Endothelial cell of umbilical vein (primary cell): ENCODE measurements around the gene AVPR2. TPM values are rescaled to one million over a fixed set of nuclear protein-coding genes. Genes with fewer than 3 reads are reported as not detected.

Source experiments
- BruUV-seq: library from RNA; stranded (reverse); fragments of 400-500 nt; replicated peaks from 2 replicates; lab custom pipeline; 2021; lab: Mats Ljungman, UMichigan
- CTCF ChIA-PET: fragments of 300-600, 350-600 bp; sonication (Branson Sonifier 250); formaldehyde crosslinking; loops from one replicate; lab custom pipeline; 2021; ENCODE audit warnings: antibody characterized with exemption, inconsistent platforms; lab: Charles Lee
- POLR2A ChIA-PET: fragments of 300-600, 350-600 bp; sonication (Branson Sonifier 250); formaldehyde crosslinking; loops from one replicate; lab custom pipeline; 2021; ENCODE audit warnings: antibody characterized with exemption, inconsistent platforms; lab: Charles Lee
- DNase-seq: peaks from one replicate; pipeline ENCODE4 v3.0.0-alpha.2; 2011; ENCODE audit warnings: low read depth, low spot score
- FAIRE-seq: peaks from 2 replicates; lab custom pipeline; 2011; peaks lifted over from hg19 to GRCh38; lab: Jason Lieb, UNC
- H2AFZ ChIP-seq: 2 replicates; pipeline ENCODE4 v1.6.0; 2012; ENCODE audit warnings: low read depth, low read length, control low read depth, inconsistent platforms
- H3K27ac ChIP-seq: 2 replicates; pipeline ENCODE4 v1.5.1; 2011; ENCODE audit warnings: low read depth, mild to moderate bottlenecking, control low read depth, low read length, moderate library complexity; ENCODE audit not compliant: insufficient read depth
- H3K27me3 ChIP-seq, 2 experiments: 2 replicates each; pipeline versions ENCODE4 v1.6.0 to v1.6.1; 2011; ENCODE audit warnings: low read length in 2 of 2, mixed read lengths in 1 of 2; ENCODE audit not compliant: control insufficient read depth in 2 of 2, insufficient read depth in 2 of 2
- H3K36me3 ChIP-seq, 2 experiments: 2 replicates in 1 of 2; 3 replicates in 1 of 2; pipeline ENCODE4 v1.5.1; 2011; ENCODE audit warnings: low read length in 2 of 2, mild to moderate bottlenecking in 1 of 2, moderate library complexity in 1 of 2; ENCODE audit not compliant: control insufficient read depth in 2 of 2, insufficient read depth in 2 of 2; ENCODE audit errors: extremely low read depth in 1 of 2
- H3K4me1 ChIP-seq: 3 replicates; pipeline ENCODE4 v1.5.1; 2011; ENCODE audit warnings: mild to moderate bottlenecking, low read length; ENCODE audit not compliant: control insufficient read depth, insufficient read depth; ENCODE audit errors: extremely low read depth
- H3K4me2 ChIP-seq: 2 replicates; pipeline ENCODE4 v1.6.1; 2011; ENCODE audit warnings: low read length, control low read depth, mixed read lengths; ENCODE audit not compliant: insufficient read depth
- H3K4me3 ChIP-seq, 3 experiments: fragments of 200-600 bp in 1 of 3; sonication (generic), shearing (Covaris generic) in 1 of 3; replicated peaks in 1 of 3; 2 replicates each; pipeline ENCODE4 v1.5.1; 2011 to 2016; ENCODE audit warnings: control low read depth in 3 of 3, low read length in 3 of 3, mild to moderate bottlenecking in 2 of 3, inconsistent platforms in 1 of 3, low read depth in 1 of 3, moderate library complexity in 1 of 3; ENCODE audit not compliant: insufficient read depth in 1 of 3
- H3K79me2 ChIP-seq: 2 replicates; pipeline ENCODE4 v1.6.0; 2012; ENCODE audit warnings: low read length, inconsistent platforms; ENCODE audit not compliant: control insufficient read depth, insufficient read depth
- H3K9ac ChIP-seq: replicated peaks from 2 replicates; pipeline ENCODE3; 2011; ENCODE audit warnings: low read length, control low read depth; ENCODE audit not compliant: insufficient read depth; ENCODE audit errors: extremely low read depth
- H3K9me1 ChIP-seq: replicated peaks from 3 replicates; pipeline ENCODE4 v1.6.0; 2011; ENCODE audit warnings: mild to moderate bottlenecking, low read length; ENCODE audit not compliant: control insufficient read depth, insufficient read depth; ENCODE audit errors: extremely low read depth
- H3K9me3 ChIP-seq: replicated peaks from 2 replicates; pipeline ENCODE4 v1.5.1; 2012; ENCODE audit warnings: low read length, inconsistent platforms; ENCODE audit not compliant: control insufficient read depth, insufficient read depth
- H4K20me1 ChIP-seq: replicated peaks from 2 replicates; pipeline ENCODE3; 2011; ENCODE audit warnings: mild to moderate bottlenecking, low read length; ENCODE audit not compliant: control insufficient read depth, insufficient read depth; ENCODE audit errors: extremely low read depth
- FOS ChIP-seq: IDR thresholded peaks from 2 replicates; pipeline ENCODE4 v1.6.1; 2011; ENCODE audit warnings: mild to moderate bottlenecking, low read length, moderate library complexity, borderline replicate concordance; ENCODE audit not compliant: insufficient read depth
- JUN ChIP-seq: IDR thresholded peaks from 2 replicates; pipeline ENCODE4 v1.6.1; 2011; ENCODE audit warnings: borderline replicate concordance, low read depth; ENCODE audit not compliant: insufficient read length, insufficient read depth
- MAX ChIP-seq: IDR thresholded peaks from 2 replicates; pipeline ENCODE4 v1.6.1; 2011; ENCODE audit not compliant: insufficient read depth, insufficient read length
- MYC ChIP-seq: IDR thresholded peaks from one replicate; pipeline ENCODE4 v1.6.1; 2011; ENCODE audit warnings: mild to moderate bottlenecking, low read depth, low read length
- POLR2A ChIP-seq: IDR thresholded peaks from 2 replicates; pipeline ENCODE4 v1.6.1; 2012; ENCODE audit warnings: low read depth, mild to moderate bottlenecking, control low read depth, low read length
- POLR2AphosphoS5 ChIP-seq: IDR thresholded peaks from 2 replicates; pipeline ENCODE4 v1.6.1; 2012; ENCODE audit warnings: low read depth, mild to moderate bottlenecking, control low read depth, low read length, moderate library complexity; ENCODE audit not compliant: insufficient read depth
- dilution Hi-C: fragments of 300-500 bp; cut with MboI; formaldehyde crosslinking; loops from one replicate; pipeline ENCODE4 v1.15.0; 2019; ENCODE audit warnings: low sequenced_read_pairs; ENCODE audit not compliant: extremely low pct_ligation_motif_present
- intact Hi-C: fragments of 100-400 bp; cut with micrococcal nuclease; formaldehyde crosslinking; loops from one replicate; pipeline ENCODE4 v1.10.0; 2022
- polyA plus RNA-seq, 4 experiments: library from polyadenylated mRNA; depleted of rRNA in 3 of 4; stranded (reverse) in 3 of 4; unstranded in 1 of 4; fragments of >200 nt; gene quantifications; 2 replicates each; pipeline versions ENCODE4 v1.2.1 to v1.2.3, GENCODE V29; 2011 to 2012; ENCODE audit warnings: missing spikeins in 1 of 4
- total RNA-seq: library from RNA; stranded (reverse); gene quantifications from 2 replicates; pipeline ENCODE4 v1.2.3, GENCODE V29; 2021
- TF ChIP-seq, protein P1 (sequence below), 2 donors: IDR thresholded peaks; 1 replicate in 1 of 2; 2 replicates in 1 of 2; pipeline ENCODE4 v1.5.1; 2011; ENCODE audit warnings: low read length in 2 of 2, mild to moderate bottlenecking in 2 of 2, moderate library complexity in 2 of 2, control low read depth in 1 of 2, inconsistent platforms in 1 of 2, low read depth in 1 of 2; ENCODE audit not compliant: insufficient read depth in 1 of 2; ENCODE audit errors: extremely low read depth in 1 of 2

Gene AVPR2
- total and polyA plus RNA-seq, 2 donors (not counting 3 experiments of a cell fraction or from before 2014, with no cell fraction given), result not detected

DNA sequence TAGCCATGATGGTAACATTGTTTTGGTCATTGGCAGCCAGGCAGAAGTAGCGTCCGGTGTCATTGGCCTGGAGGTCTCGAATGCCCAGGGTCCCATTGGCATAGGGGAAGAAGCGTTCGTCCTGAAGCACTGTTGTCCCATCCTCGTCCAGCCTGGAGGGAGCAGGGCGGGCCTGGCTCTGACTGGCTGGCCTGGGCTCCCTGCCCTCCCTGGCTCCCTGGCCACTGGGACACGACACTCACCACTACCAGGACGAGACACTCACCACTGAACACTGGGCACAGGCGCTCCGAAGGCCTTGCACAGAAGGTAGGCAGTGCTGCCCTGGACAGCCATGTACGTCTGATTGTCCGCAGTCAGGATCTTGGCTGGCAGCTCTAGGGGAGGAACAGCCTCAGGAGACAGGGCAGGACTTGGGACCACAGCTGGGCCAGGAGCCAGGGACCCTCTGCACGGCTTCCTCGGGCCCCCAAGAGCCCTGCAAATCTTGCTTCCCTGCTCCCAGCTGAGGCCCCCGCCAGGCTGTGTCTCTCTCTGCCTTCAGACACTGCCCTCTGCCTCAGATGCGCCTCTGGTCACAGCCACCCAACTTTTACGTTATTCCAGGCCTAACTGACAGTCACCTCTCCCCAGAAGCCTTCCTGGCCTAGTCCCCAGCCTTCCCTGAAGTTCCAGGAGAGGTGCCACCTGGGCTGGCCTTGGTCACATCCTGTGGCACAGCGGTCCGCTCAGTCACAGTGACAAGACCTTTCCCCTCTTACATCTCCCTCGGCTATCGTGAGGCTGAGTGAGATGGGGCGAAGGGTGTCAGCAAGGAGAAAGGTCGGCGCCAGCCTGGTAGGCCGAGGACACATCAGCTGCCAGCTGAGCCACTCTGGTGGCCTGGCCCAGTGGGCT lies 35.6 kb upstream of the AVPR2 start:
- TF ChIP-seq POLR2A (no peak), FOS (no peak), POLR2AphosphoS5 (no peak), JUN (no peak), MAX (no peak), MYC (no peak)
- TF ChIP-seq, protein P1, sequence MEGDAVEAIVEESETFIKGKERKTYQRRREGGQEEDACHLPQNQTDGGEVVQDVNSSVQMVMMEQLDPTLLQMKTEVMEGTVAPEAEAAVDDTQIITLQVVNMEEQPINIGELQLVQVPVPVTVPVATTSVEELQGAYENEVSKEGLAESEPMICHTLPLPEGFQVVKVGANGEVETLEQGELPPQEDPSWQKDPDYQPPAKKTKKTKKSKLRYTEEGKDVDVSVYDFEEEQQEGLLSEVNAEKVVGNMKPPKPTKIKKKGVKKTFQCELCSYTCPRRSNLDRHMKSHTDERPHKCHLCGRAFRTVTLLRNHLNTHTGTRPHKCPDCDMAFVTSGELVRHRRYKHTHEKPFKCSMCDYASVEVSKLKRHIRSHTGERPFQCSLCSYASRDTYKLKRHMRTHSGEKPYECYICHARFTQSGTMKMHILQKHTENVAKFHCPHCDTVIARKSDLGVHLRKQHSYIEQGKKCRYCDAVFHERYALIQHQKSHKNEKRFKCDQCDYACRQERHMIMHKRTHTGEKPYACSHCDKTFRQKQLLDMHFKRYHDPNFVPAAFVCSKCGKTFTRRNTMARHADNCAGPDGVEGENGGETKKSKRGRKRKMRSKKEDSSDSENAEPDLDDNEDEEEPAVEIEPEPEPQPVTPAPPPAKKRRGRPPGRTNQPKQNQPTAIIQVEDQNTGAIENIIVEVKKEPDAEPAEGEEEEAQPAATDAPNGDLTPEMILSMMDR (IDR thresholded peaks at IDR 0.05; ENCODE audit: extremely low read depth in 1 of 2, insufficient read depth in 1 of 2, low read depth in 1 of 2, low read length in 2 of 2), result no peak
- H3K4me2 ChIP-seq, result no peak overlapping the region
- no peaks in the 10 kb centered on the region for H3K79me2 ChIP-seq
- no peaks in the 10 kb centered on the region for H3K27me3 ChIP-seq
- no peaks in the 10 kb centered on the region for H4K20me1 ChIP-seq
- intact Hi-C loops, result no loop called here
- no peak for FAIRE-seq
- dilution Hi-C loops, result no loop called here
- no peaks in the 10 kb centered on the region for H3K4me1 ChIP-seq
- BruUV-seq, result no TSS peak
- no peaks in the 10 kb centered on the region for H3K9me3 ChIP-seq
- H3K36me3 ChIP-seq, result no peaks in the 10 kb centered on the region
- POLR2A ChIA-PET, result no interaction called here
- no peak overlapping the region for H3K27ac ChIP-seq
- no peaks in the 10 kb centered on the region for H3K9me1 ChIP-seq
- no peak overlapping the region for H3K4me3 ChIP-seq
- DNase-seq, result no peak
- CTCF ChIA-PET, result no interaction called here
- no peak overlapping the region for H3K9ac ChIP-seq
- H2AFZ ChIP-seq, result no peak overlapping the region
